ENCODE data around the gene CST11.

- TF ChIP-seq POLR2AphosphoS5 (IDR thresholded peaks at IDR 0.05): no peak
- TF ChIP-seq, protein P1, sequence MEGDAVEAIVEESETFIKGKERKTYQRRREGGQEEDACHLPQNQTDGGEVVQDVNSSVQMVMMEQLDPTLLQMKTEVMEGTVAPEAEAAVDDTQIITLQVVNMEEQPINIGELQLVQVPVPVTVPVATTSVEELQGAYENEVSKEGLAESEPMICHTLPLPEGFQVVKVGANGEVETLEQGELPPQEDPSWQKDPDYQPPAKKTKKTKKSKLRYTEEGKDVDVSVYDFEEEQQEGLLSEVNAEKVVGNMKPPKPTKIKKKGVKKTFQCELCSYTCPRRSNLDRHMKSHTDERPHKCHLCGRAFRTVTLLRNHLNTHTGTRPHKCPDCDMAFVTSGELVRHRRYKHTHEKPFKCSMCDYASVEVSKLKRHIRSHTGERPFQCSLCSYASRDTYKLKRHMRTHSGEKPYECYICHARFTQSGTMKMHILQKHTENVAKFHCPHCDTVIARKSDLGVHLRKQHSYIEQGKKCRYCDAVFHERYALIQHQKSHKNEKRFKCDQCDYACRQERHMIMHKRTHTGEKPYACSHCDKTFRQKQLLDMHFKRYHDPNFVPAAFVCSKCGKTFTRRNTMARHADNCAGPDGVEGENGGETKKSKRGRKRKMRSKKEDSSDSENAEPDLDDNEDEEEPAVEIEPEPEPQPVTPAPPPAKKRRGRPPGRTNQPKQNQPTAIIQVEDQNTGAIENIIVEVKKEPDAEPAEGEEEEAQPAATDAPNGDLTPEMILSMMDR (IDR thresholded peaks at IDR 0.05): no peak
- TF ChIP-seq EP300 (IDR thresholded peaks at IDR 0.05; ENCODE audit: low read depth): no peak
- TF ChIP-seq POLR2A (IDR thresholded peaks at IDR 0.05): no peak
Observed at GRCh38 chr20:23454816-23455215, 2.1 kb upstream of the CST11 start.
